Measurements from ENCODE around the gene GRPR.

Gene GRPR

GRCh38 chrX:16136080-16136479, 12.7 kb downstream of the GRPR start:
- TF ChIP-seq ZNF621 (tag by site-specific recombination; IDR thresholded peaks at IDR 0.05) (no peak), PRDM6 (tag by site-specific recombination; IDR thresholded peaks at IDR 0.05) (no peak), ZNF747 (tag by site-specific recombination; IDR thresholded peaks at IDR 0.05) (no peak), YY1 (tag by site-specific recombination; IDR thresholded peaks at IDR 0.05) (no peak), ZNF600 (tag by site-specific recombination; IDR thresholded peaks at IDR 0.05) (no peak), ZNF398 (tag by site-specific recombination; IDR thresholded peaks at IDR 0.05) (no peak), SALL2 (tag by site-specific recombination; IDR thresholded peaks at IDR 0.05; ENCODE audit: borderline replicate concordance) (no peak), BCL11A (tag by site-specific recombination; IDR thresholded peaks at IDR 0.05; ENCODE audit: low read depth) (no peak), RBAK (tag by site-specific recombination; IDR thresholded peaks at IDR 0.05) (no peak), PRDM2 (tag by site-specific recombination; IDR thresholded peaks at IDR 0.05; ENCODE audit: borderline replicate concordance) (no peak), ZNF843 (tag by site-specific recombination; IDR thresholded peaks at IDR 0.05) (no peak), TCF7L2 (IDR thresholded peaks at IDR 0.05; ENCODE audit: borderline replicate concordance, low read depth, low read length) (no peak), MYNN (tag by site-specific recombination; IDR thresholded peaks at IDR 0.05; ENCODE audit: borderline replicate concordance) (no peak), ZNF785 (tag by site-specific recombination; IDR thresholded peaks at IDR 0.05) (no peak)
- ChIA-PET CTCF (no interaction called here), POLR2A (no interaction called here)

DNA sequence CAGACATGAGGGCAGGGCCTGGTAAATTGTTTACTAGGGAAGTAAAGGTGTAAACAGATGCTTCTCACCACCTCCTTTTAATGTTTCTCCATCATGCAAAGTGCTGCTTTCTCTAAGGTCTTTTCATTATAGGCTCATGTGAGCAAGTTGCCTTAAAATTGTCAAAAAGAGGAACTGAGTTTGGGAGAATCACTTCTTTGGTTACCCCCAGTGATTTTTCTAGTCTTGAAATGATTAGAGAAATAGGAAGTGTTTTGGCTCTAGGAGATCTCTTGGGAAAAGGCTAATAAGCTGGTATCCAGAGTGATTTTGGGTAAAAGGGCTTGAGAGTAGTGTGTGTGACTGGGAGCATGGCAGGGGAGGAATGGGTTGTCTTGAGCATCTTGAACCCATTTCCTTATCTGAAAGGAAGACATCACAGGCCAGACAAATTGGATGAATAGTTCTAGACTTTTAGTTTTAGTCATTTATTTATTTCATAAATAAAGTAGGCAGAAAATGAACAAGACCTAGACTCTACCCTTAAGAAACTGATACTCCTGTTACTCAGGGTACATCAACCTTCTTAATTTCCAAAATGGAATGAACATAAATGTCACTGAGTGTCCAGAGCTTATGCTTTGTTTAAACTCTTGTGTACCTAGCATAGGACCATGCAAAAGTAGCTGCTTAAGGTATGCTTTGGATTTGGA, 14.2 kb downstream of the GRPR start:
- Histone ChIP-seq H3K9me3 (ENCODE audit: control insufficient read depth, insufficient read depth, low read depth, low read length) (no peaks in the 10 kb centered on the region), H3K4me1 (ENCODE audit: control insufficient read depth, insufficient read depth, low read length) (no peaks in the 10 kb centered on the region), H3K27ac (ENCODE audit: extremely low read depth, low read depth, low read length) (no peak overlapping the region), H3K36me3 (ENCODE audit: control insufficient read depth in 2 of 2, insufficient read depth in 1 of 2, low read length in 2 of 2) (no peaks in the 10 kb centered on the region), H3K4me3 (ENCODE audit: low read depth, low read length) (no peak overlapping the region)
- CTCF ChIA-PET, result interaction anchor here (0.5 to 1.1 kb wide), 3 partner anchors 9 to 207 kb away, joined by 3 to 4 read pairs (median 3); no protein-coding TSS in a partner anchor
- POLR2A ChIA-PET, result no interaction called here
- TF ChIP-seq ZNF391 (tag by site-specific recombination; IDR thresholded peaks at IDR 0.05; ENCODE audit: borderline replicate concordance, low read depth) (no peak), ATF2 (tag by site-specific recombination; IDR thresholded peaks at IDR 0.05; ENCODE audit: low read depth) (no peak), ZBTB49 (tag by site-specific recombination; IDR thresholded peaks at IDR 0.05; ENCODE audit: low read depth) (no peak), ZNF274 (IDR thresholded peaks at IDR 0.05; ENCODE audit: low read length) (no peak), ZNF274 (tag by site-specific recombination; IDR thresholded peaks at IDR 0.05; ENCODE audit: borderline replicate concordance) (no peak), ZNF785 (tag by site-specific recombination; IDR thresholded peaks at IDR 0.05) (no peak), ZNF350 (tag by site-specific recombination; IDR thresholded peaks at IDR 0.05) (no peak)

More at GRCh38 chrX:16136080-16136479, 12.7 kb downstream of the GRPR start:
- H3K36me3 ChIP-seq (ENCODE audit: control insufficient read depth in 2 of 2, insufficient read depth in 1 of 2, low read length in 2 of 2), result no peaks in the 10 kb centered on the region
- H3K27ac ChIP-seq (ENCODE audit: extremely low read depth, low read depth, low read length), result no peak overlapping the region
- H3K4me1 ChIP-seq (ENCODE audit: control insufficient read depth, insufficient read depth, low read length), result no peaks in the 10 kb centered on the region
- no peak overlapping the region for H3K4me3 ChIP-seq (ENCODE audit: low read depth, low read length)
- no peaks in the 10 kb centered on the region for H3K9me3 ChIP-seq (ENCODE audit: control insufficient read depth, insufficient read depth, low read depth, low read length)
